ENCODE data around the gene LRRIQ1.

LRRIQ1 gene

GRCh38 chr12:85058339-85058738 lies 22.2 kb downstream of the LRRIQ1 start:
- no peak for TF ChIP-seq ZFX (IDR thresholded peaks at IDR 0.05)
- TF ChIP-seq CTCF (conservative IDR thresholded peaks at IDR 0.05), result no peak
- no peak overlapping the region for H3K27ac ChIP-seq

DNA sequence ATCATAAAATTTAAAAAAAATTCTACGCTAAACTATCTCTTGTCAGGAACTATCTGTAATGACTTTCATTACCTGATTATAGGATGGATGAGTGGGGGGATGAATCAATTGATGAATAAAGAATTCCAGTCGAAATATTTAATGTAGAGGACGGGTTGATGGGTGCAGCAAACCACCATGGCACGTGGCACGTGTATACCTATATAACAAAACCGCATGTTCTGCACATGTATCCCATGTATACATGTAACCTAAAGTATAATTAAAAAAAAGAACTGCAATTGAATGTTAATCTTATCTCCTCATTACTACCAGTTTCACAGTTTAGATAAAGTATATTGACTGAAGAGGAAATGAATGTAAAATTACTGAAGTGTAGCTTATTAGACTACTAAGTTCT lies 23.4 kb downstream of the LRRIQ1 start:
- H3K27ac ChIP-seq, result no peak overlapping the region
- no peak for TF ChIP-seq CTCF (conservative IDR thresholded peaks at IDR 0.05)
- no peak for TF ChIP-seq ZFX (IDR thresholded peaks at IDR 0.05)

GRCh38 chr12:85060916-85061315 lies 24.8 kb downstream of the LRRIQ1 start:
- H3K27ac ChIP-seq, result no peak overlapping the region

GRCh38 chr12:85065837-85066482 lies 29.8 kb downstream of the LRRIQ1 start:
- no peak overlapping the region for H3K27ac ChIP-seq
- TF ChIP-seq ZFX (IDR thresholded peaks at IDR 0.05), result no peak
- TF ChIP-seq CTCF (conservative IDR thresholded peaks at IDR 0.05), result no peak

More at GRCh38 chr12:85060916-85061315, 24.8 kb downstream of the LRRIQ1 start:
- TF ChIP-seq CTCF (conservative IDR thresholded peaks at IDR 0.05) (no peak), ZFX (IDR thresholded peaks at IDR 0.05) (no peak)

DNA sequence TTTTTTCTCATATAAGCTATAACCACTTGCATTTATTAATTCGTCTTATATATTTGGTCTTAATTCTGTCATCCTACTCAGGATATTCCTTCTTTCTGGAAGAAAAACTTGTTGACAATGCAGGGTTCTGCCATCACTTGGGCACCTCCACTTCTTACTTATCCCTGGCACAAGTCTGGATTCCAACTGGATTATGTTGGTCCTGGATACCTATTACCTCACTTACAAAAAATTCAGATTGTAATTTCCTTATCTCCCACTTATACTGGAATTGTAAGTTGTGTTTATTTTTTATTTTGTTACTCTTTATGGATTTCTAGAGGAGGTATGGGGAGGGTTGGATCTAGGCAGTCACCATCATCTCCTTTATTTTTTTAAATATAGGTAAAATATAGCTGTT lies 36.7 kb downstream of the LRRIQ1 start:
- TF ChIP-seq CTCF (conservative IDR thresholded peaks at IDR 0.05) (no peak), ZFX (IDR thresholded peaks at IDR 0.05) (no peak)
- no peak overlapping the region for H3K27ac ChIP-seq

DNA sequence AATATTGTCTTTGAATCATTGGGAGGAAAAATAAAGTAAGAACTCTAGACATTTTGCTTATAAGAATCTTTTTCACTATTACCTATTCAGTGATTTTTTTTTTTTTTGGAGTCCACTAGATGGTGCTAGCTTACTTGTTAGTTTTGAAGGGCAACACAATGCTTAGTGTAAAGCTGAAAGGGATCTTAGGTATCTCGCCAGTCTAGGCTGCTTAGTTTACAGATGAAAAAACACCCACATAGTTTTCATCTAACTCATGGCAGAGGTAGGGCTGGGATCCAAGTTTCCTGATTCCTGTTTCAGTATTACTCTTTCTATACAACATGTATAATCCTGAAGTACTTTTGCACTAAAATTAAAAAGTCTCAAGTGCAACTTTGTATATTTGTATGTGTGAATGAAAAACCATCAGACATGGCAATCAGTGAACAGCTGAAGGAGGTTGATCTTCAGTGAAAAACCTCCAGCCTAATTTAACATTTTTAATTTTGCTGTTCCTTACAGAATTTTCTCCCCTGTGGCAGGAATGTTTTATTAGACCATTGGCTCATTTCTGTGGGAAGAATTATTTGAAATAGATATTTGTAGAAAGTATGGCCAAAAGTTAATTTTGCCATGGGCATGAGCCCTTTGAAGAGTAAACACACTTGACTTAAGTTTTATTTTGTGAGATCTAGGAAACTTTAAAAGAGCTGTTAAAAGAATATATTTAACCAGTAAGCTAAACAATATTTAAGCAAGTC lies 40.7 kb downstream of the LRRIQ1 start:
- TF ChIP-seq CTCF (conservative IDR thresholded peaks at IDR 0.05) (peak; percentile 71), ZFX (IDR thresholded peaks at IDR 0.05) (no peak)
- H3K27ac ChIP-seq, result no peak overlapping the region

GRCh38 chr12:85085066-85085465 lies 48.9 kb downstream of the LRRIQ1 start:
- TF ChIP-seq CTCF (conservative IDR thresholded peaks at IDR 0.05) (no peak), ZFX (IDR thresholded peaks at IDR 0.05) (no peak)
- H3K27ac ChIP-seq, result no peak overlapping the region
